IMR-90 (cell line): ENCODE measurements around the gene PPP1CB. TPM values are rescaled to one million over a fixed set of nuclear protein-coding genes. Genes with fewer than 3 reads are reported as not detected.

Source experiments
- ATAC-seq: fragments of 200-7000 bp; cut with Tn5 transposase; 2 replicates; pipeline ENCODE4 v1.9.1; 2020; ENCODE audit warnings: low read depth, mild to moderate bottlenecking, moderate library complexity
- BruUV-seq: library from RNA; stranded (reverse); fragments of 400-500 nt; replicated peaks from 2 replicates; lab custom pipeline; 2021; lab: Mats Ljungman, UMichigan
- CTCF ChIA-PET: fragments of 300-600 bp; formaldehyde crosslinking; extraction: SDS; loops from one replicate; lab custom pipeline; 2021; ENCODE audit warnings: antibody characterized with exemption; lab: Yijun Ruan, JAX
- POLR2A ChIA-PET: fragments of 300-600 bp; sonication (Branson Sonifier 250); formaldehyde crosslinking; loops from one replicate; lab custom pipeline; 2022; ENCODE audit warnings: antibody characterized with exemption; ENCODE audit not compliant: unreplicated experiment; lab: Charles Lee
- DNase-seq: peaks from one replicate; pipeline ENCODE4 v3.0.0; 2013
- H2AFZ ChIP-seq: replicated peaks from 2 replicates; pipeline ENCODE3; 2013; ENCODE audit warnings: low read length, mild to moderate bottlenecking; ENCODE audit not compliant: poor library complexity
- H2AK5ac ChIP-seq: 2 replicates; pipeline ENCODE4 v1.6.1; 2013; ENCODE audit warnings: low read depth, low read length, inconsistent platforms
- H2AK9ac ChIP-seq: replicated peaks from 2 replicates; pipeline ENCODE3; 2013; ENCODE audit warnings: mild to moderate bottlenecking, low read depth, low read length, moderate library complexity; ENCODE audit not compliant: poor library complexity
- H2BK120ac ChIP-seq: 2 replicates; pipeline ENCODE4 v1.6.1; 2013; ENCODE audit warnings: low read depth, low read length, inconsistent platforms
- H2BK15ac ChIP-seq: 3 replicates; pipeline ENCODE4 v1.6.1; 2013; ENCODE audit warnings: low read depth, low read length, inconsistent platforms
- H2BK20ac ChIP-seq: 2 replicates; pipeline ENCODE4 v1.6.1; 2013; ENCODE audit warnings: low read depth, mild to moderate bottlenecking, inconsistent platforms, low read length, moderate library complexity
- H2BK5ac ChIP-seq: 2 replicates; pipeline ENCODE4 v1.6.1; 2013; ENCODE audit warnings: mild to moderate bottlenecking, low read depth, low read length, inconsistent platforms; ENCODE audit not compliant: poor library complexity, severe bottlenecking
- H3K14ac ChIP-seq: replicated peaks from 2 replicates; pipeline ENCODE4 v1.6.1; 2013; ENCODE audit warnings: low read depth, low read length, inconsistent platforms
- H3K18ac ChIP-seq: 2 replicates; pipeline ENCODE4 v1.6.1; 2013; ENCODE audit warnings: low read depth, low read length, control low read depth
- H3K23ac ChIP-seq: 2 replicates; pipeline ENCODE4 v1.6.1; 2013; ENCODE audit warnings: low read depth, low read length, inconsistent platforms
- H3K27ac ChIP-seq: 2 replicates; pipeline ENCODE4 v1.5.1; 2013; ENCODE audit warnings: mild to moderate bottlenecking, control low read depth, low read length; ENCODE audit not compliant: insufficient read depth
- H3K27me3 ChIP-seq: 2 replicates; pipeline ENCODE4 v1.6.1; 2013; ENCODE audit warnings: low read length; ENCODE audit not compliant: control insufficient read depth, insufficient read depth
- H3K36me3 ChIP-seq: 2 replicates; pipeline ENCODE4 v1.6.1; 2013; ENCODE audit warnings: low read length, mixed read lengths; ENCODE audit not compliant: control insufficient read depth, insufficient read depth
- H3K4ac ChIP-seq: 2 replicates; pipeline ENCODE4 v1.6.1; 2013; ENCODE audit warnings: low read depth, low read length, inconsistent platforms
- H3K4me1 ChIP-seq: 2 replicates; pipeline ENCODE4 v1.6.1; 2013; ENCODE audit warnings: low read length, mixed read lengths; ENCODE audit not compliant: control insufficient read depth, insufficient read depth
- H3K4me2 ChIP-seq: 2 replicates; pipeline ENCODE4 v1.6.1; 2013; ENCODE audit warnings: low read depth, mild to moderate bottlenecking, control low read depth, low read length, moderate library complexity
- H3K4me3 ChIP-seq: 2 replicates; pipeline ENCODE4 v1.5.1; 2013; ENCODE audit warnings: low read depth, mild to moderate bottlenecking, control low read depth, low read length, moderate library complexity; ENCODE audit not compliant: insufficient read depth
- H3K56ac ChIP-seq: 2 replicates; pipeline ENCODE4 v1.6.1; 2013; ENCODE audit warnings: low read length, inconsistent platforms; ENCODE audit not compliant: insufficient read depth; ENCODE audit errors: extremely low read depth
- H3K79me1 ChIP-seq, 2 experiments: 2 replicates each; pipeline ENCODE4 v1.6.1; 2013; ENCODE audit warnings: low read length in 2 of 2, inconsistent platforms in 1 of 2, low read depth in 1 of 2
- H3K9ac ChIP-seq: 2 replicates; pipeline ENCODE4 v1.6.1; 2013; ENCODE audit warnings: low read depth, low read length, control low read depth
- H3K9me1 ChIP-seq: 2 replicates; pipeline ENCODE4 v1.6.1; 2013; ENCODE audit warnings: low read length, inconsistent platforms; ENCODE audit not compliant: insufficient read depth
- H3K9me3 ChIP-seq: 2 replicates; pipeline ENCODE4 v1.6.1; 2013; ENCODE audit warnings: low read length; ENCODE audit not compliant: control insufficient read depth, insufficient read depth
- H4K20me1 ChIP-seq: 2 replicates; pipeline ENCODE4 v1.6.1; 2013; ENCODE audit warnings: low read length, inconsistent platforms; ENCODE audit not compliant: insufficient read depth
- H4K5ac ChIP-seq: 2 replicates; pipeline ENCODE4 v1.6.1; 2013; ENCODE audit warnings: mild to moderate bottlenecking, low read depth, low read length, control low read depth
- H4K8ac ChIP-seq, 2 experiments: 2 replicates each; pipeline ENCODE4 v1.6.1; 2013; ENCODE audit warnings: low read depth in 2 of 2, low read length in 2 of 2, control low read depth in 1 of 2, inconsistent platforms in 1 of 2
- H4K91ac ChIP-seq: 2 replicates; pipeline ENCODE4 v1.6.1; 2013; ENCODE audit warnings: low read depth, low read length, inconsistent platforms; ENCODE audit not compliant: insufficient read depth
- FOS ChIP-seq: fragments of 150-350 bp; IDR thresholded peaks from 2 replicates; pipeline ENCODE4 v1.6.1; 2016; ENCODE audit warnings: low read depth, low read length
- RFX5 ChIP-seq: IDR thresholded peaks from 2 replicates; pipeline ENCODE4 v1.8.0; 2012; ENCODE audit warnings: low read depth, mild to moderate bottlenecking, low read length, moderate library complexity
- WGBS, 2 experiments: methylation state at CpG; one replicate each; pipeline versions ENCODE4 v1.1.5 to v1.1.7; 2013; ENCODE audit warnings: missing lambda C conversion rate in 2 of 2; ENCODE audit not compliant: insufficient read length in 1 of 2; ENCODE audit errors: extremely low coverage in 2 of 2; 5-methylcytosine and 5-hydroxymethylcytosine counted together
- dilution Hi-C: fragments of 300-500 bp; cut with HindIII; formaldehyde crosslinking; loops from one replicate; pipeline ENCODE4 v1.14.3; 2018; ENCODE audit warnings: low sequenced_read_pairs; ENCODE audit not compliant: unreplicated experiment
- in situ Hi-C: fragments of 300-500 bp; cut with MboI; formaldehyde crosslinking; loops from 3 replicates; pipeline ENCODE4 v1.14.3; 2019; ENCODE audit warnings: low sequenced_read_pairs, inconsistent platforms, mixed read lengths
- intact Hi-C: fragments of 100-400 bp; cut with micrococcal nuclease; formaldehyde crosslinking; loops from 2 replicates; pipeline ENCODE4 v1.10.0; 2022
- polyA plus RNA-seq, 3 experiments: library from polyadenylated mRNA; depleted of rRNA; stranded (reverse); fragments of >200 nt; gene quantifications; 2 replicates each; pipeline ENCODE4 v1.2.3, GENCODE V29; 2012; ENCODE audit warnings: low replicate concordance in 1 of 3
- total RNA-seq: library from RNA; depleted of rRNA; stranded (reverse); fragments of >200 nt; gene quantifications from 2 replicates; pipeline ENCODE4 v1.2.3, GENCODE V29; 2012
- TF ChIP-seq, protein P1 (sequence below): fragments of 150-350 bp; IDR thresholded peaks from 2 replicates; pipeline ENCODE4 v1.6.1; 2017; ENCODE audit warnings: mild to moderate bottlenecking, antibody characterized with exemption, low read length, low read depth

The PPP1CB gene
- total and polyA plus RNA-seq, 2 of the 4 experiments (the other 2 are of a cell fraction) = 37.7 to 111 TPM

- Histone ChIP-seq H2BK5ac (no peak overlapping the region), H2BK120ac (no peak overlapping the region), H3K79me1 (no peaks in the 10 kb centered on the region), H3K36me3 (no peaks in the 10 kb centered on the region), H4K91ac (no peak overlapping the region), H3K9me3 (peaks cover 4% of the 10 kb centered on the region), H4K8ac (no peak overlapping the region), H3K18ac (no peak overlapping the region), H3K4ac (no peak overlapping the region), H3K23ac (no peak overlapping the region), H3K14ac (no peak overlapping the region), H2BK15ac (no peak overlapping the region), H2AK5ac (no peak overlapping the region), H2AK9ac (no peak overlapping the region), H2BK20ac (no peak overlapping the region), H3K4me1 (peaks cover 14% of the 10 kb centered on the region), H4K5ac (no peak overlapping the region), H3K9ac (no peak overlapping the region), H3K56ac (no peak overlapping the region), H4K20me1 (no peaks in the 10 kb centered on the region), H3K27me3 (no peaks in the 10 kb centered on the region), H3K4me2 (no peak overlapping the region), H3K4me3 (no peak overlapping the region), H3K9me1 (no peaks in the 10 kb centered on the region), H3K27ac (no peak overlapping the region), H2AFZ (no peak overlapping the region)
- DNase-seq (no peak), ATAC-seq (no peak)
- dilution Hi-C loops = no loop called here
- intact Hi-C loops = no loop called here
- TF ChIP-seq, protein P1, sequence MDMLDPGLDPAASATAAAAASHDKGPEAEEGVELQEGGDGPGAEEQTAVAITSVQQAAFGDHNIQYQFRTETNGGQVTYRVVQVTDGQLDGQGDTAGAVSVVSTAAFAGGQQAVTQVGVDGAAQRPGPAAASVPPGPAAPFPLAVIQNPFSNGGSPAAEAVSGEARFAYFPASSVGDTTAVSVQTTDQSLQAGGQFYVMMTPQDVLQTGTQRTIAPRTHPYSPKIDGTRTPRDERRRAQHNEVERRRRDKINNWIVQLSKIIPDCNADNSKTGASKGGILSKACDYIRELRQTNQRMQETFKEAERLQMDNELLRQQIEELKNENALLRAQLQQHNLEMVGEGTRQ = no peak
- TF ChIP-seq RFX5 (no peak), FOS (no peak)
- no TSS peak for BruUV-seq
- in situ Hi-C loops = no loop called here
- CTCF ChIA-PET = interaction anchor here (0.7 kb wide), 1 partner anchor 138 kb away, joined by 4 read pairs; no protein-coding TSS in a partner anchor
- POLR2A ChIA-PET = no interaction called here
- WGBS, 2 experiments = no CpG with 5 or more reads among the region's 4 CpGs
Measured at GRCh38 chr2:28704621-28705020, 47.0 kb upstream of the PPP1CB start.
